Measurements from ENCODE around the gene PDGFD.

The PDGFD gene

DNA sequence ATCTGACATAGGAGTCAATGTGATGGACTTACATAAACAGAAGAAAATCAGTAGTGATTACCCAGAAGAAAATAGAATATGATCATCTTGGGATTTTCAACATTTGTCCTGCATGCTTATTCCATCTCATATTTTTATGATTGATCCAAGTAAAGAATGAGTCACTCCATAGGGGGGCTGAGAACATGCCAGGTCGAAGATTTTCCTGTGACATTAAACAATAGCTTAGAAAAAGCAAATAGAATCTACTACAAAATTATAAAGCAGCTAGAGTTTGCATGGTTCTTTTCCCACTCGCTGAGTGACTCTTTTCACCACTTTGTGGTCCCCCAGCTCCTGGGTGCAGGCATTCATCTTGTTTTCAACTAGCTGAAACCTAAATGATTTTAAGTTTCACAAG, 71.2 kb downstream of the PDGFD start:
- no peak for DNase-seq

DNA sequence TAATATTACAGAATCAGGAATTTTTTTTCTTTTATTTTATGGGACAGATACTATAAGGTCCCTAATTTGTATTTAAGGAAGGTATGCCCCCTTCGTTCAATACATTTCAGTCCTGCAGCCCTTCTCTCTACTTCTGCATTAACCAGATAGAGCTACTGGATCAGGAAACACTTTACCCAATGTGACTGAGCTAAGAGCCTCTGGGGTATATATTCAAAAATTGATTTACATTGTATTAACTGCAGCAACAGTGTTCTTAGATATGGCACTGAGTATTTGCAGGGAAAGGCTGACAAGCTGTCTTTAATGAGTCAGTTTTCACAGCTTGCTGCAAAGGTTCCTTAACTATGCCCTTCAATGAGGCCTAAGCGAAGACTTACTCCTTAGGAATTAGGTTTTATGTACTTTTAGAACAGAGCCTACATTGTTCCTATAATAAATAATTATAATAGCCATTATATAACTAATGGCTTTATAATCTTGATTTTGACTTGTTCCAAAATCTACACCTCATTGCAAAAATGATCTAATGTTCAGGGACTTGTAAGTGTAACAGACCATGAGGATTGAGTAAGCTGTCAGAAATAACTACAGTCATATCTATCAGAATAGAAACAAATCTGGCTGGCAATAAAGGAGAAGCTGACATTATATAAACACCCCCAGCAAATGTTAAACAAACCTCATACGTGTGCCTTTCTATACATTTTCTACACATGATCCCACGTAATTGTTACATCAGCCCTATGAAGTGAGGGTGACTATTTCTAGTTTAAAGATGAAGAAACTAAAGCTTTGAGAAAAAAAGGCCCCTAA, 72.5 kb downstream of the PDGFD start:
- DNase-seq = no peak

DNA sequence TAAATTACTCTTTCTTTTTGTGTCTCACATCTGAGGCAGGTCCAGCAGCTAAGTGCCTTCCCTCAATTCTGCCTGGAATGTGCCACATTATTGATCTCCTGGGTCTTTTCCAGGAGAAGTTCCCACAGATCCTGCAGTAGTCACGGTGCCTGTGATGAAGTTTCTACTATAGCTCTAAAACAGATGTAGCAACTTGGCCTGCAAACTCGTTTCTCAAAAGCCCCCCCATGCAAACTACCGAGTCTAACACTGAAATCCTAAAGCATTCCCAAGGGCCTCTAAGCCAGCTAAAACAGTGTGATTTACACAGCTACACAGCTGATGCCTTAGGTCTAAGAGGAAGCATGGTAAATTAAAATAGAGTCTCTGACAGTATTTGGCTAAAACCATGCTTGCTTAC, 73.2 kb downstream of the PDGFD start:
- no peak for DNase-seq

- no peak for DNase-seq
Measured at GRCh38 chr11:104089481-104089880, 74.5 kb downstream of the PDGFD start.

DNA sequence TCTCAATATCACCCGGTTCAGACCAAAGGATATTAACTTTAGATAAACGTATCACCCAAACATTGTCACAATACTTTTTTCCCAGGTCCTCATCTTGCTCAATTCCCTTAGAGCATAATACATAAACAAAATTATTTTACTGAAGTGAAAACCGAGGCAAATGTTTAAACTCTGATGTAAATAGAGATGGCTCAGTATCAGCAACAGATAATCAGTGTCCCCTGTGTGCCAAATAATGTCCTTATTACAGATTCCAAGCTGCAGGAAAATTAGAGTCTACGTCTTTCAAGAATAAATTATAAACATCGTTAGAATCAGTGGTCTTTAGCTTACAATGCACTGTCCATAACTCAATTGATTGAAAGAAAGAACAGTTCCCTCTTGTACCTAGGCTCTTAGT, 77.3 kb downstream of the PDGFD start:
- no peak for DNase-seq

DNA sequence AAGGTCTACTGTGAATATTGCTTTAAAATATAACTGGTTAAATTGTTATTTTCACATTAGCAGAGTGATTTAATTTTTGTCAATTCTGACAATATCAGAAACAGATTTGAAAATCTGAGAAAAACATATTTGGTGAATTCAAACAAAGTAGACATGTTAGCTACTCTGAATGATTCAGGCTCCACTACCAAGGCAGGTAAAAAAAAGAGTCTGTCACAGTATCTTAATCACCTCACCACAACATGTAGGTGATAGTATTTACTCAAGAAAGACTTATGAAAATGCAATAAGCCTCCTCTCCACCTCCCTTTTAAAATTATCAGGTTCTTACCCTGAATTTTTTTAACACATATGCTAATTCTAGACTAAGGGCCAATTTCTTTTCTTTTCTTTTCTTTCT, 85.0 kb downstream of the PDGFD start:
- DNase-seq = no peak

- no peak for DNase-seq
Measured at GRCh38 chr11:104078245-104078644, 85.7 kb downstream of the PDGFD start.

DNA sequence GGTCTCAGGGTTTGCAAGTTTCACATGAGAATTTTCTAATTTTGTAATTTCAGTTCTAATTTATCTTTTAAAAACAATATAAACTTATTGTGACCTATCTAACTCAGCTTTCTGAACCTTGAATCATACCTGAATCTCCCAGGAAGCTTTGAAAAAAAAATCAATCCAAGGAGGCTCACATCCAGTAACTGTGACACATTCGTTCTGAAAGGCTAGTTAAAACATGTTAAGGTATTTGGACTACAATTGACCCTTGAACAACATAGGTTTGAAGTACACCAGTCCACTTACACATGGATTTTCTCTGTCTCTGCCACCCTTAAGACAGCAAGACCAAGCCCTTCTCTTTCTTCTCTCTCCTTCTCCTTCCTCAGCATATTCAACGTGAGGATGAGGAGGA, 87.5 kb downstream of the PDGFD start:
- no peak for DNase-seq

DNA sequence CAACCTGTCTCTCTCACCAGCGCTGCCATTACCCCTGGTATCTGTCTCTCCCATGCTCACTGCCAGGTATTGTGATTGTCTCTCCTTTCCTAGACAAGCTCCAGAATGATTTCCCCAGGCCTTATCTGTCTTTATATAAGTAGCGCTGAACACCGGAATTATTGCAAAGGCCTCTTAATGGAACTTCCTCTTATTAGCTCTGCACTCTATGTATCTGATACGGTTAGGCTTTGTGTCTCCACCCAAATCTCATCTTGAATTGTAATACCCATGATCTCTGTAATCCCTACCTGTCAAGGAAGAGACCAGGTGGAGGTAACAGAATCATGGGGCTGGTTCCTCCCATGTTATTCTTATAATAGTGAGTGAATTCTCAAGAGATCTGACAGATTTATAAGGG, 88.2 kb downstream of the PDGFD start:
- no peak for DNase-seq

DNA sequence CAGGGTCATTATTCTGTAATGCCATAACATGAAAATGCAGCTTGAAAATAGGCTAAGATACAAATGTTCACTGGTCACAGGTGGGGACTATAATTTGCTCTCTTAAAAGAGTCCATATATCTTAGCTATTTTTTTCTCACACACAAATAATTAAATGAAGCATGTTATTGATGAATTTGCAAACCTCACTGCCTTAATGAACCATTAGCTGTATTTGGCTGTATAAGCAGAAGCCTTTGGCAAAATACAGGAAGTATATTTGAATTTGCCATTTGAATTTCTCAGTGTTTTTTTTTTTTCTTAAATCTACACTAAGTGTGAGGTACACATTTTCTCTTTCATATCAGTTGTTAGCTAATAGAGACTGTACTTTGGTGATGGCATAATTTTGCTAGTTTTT, 88.9 kb downstream of the PDGFD start:
- no peak for DNase-seq

GRCh38 chr11:104073950-104074705, 89.8 kb downstream of the PDGFD start:
- no peak for DNase-seq

GRCh38 chr11:104067534-104067933, 96.4 kb downstream of the PDGFD start:
- DNase-seq = no peak

DNA sequence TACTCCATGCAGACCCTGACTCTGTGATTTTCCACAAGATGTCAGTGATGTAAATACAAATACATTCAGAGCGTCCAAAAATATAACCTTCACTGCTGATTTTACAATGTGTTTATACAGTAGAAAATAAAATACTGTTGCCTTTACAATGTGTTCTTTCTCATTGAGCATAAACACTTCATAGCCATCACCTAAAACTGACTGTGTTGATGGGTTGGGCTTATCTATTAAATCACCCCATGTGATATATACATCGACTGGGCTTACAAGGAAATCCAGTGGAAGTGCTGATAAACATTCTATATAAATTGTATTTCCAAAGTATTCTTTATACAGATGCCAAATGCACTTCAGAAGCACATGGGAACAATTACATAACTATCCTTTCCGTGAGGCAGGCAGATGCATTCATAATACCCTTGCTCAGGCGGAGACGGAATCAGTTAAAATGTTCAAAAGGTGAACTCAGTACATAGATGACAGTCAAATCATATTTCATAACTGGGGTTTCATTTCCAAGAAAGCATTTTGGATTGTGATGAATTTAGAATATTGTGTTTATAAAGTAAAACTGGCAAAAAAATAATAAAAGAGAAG, 99.8 kb downstream of the PDGFD start:
- no peak for DNase-seq

DNA sequence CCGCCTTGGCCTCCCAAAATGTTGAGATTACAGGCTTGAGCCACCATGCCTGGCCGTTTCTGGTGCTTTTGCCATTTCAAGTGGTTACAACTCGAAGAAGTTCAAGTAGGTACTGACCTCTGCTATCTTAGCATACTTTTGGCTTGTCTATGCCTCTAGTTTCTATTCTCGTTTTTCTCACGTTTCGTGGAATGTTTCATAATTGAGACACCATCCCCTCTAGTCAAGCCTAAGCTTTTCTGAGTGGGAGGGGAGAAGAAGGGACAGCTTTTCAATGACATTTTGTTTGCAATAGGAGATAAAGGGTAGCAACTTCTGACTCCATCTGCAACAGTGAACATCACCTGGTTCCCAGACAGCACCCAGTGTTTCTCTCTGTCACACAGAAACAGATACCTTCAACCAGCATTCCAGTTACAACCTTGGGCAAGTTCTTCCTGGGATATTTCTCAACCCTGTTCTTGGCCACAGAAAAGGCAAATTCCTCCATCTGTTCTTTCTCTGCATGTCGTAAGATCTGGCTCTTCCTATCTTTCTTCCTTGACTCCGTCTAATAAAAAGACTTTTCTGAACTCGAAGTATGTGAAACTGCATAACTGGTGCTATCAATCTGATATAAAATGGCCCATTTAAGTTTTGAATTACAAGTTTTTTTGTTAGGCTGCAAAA, 102.0 kb downstream of the PDGFD start:
- DNase-seq = no peak

DNA sequence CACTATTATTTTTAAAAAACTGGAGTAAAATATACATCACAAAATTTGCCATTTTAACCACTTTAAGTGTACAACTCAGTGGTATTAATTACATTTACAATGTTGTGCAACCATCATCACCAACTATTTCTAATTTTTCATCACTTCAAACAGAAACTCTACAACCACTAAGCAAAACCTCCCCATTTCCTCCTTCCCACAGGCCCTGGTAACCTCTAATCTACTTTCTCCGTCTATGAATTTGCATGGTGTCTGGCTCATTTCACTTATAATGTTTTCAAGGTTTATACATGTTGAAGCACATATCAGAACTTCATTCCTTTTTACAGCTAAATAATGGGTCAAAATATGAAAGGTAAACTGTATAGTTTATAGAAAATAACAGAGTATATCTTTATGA, 103.1 kb downstream of the PDGFD start:
- no peak for DNase-seq

DNA sequence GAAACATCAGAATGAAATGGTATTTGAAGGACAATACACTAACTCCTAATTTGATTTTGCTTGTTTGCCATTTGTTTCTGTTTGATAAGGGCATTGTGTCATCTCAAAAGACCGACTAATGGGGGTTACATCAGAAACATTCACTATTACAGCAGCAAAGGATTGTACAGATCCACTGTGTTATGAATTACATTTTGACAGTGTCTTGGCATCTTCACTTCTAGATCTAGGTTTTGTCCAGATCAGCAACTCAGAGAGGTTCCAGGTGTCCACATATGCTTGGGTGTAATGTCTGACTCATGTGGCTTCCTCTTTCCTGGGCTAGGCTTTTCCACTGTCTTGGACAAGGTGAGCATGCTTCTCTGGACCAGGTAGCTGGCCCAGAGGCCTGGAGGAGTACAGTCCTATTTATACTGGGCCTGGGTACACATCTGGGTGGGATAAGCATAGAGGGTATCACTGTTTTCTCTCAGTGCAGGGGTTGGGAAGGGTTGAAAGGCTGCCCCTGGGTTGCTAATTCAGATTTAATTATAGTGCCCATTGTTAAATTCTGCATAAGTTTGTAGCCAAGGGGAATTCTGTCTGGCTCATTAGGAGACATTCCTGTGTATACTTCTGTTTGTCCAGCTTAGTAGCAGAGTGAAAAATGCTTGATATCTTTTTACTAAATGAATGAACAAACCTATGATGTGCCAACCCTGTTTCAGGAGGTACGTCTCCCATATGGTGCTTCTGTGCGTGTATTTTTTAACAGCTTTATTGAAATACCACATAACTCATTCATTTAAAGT, 103.7 kb downstream of the PDGFD start:
- no peak for DNase-seq

- no peak for DNase-seq
Measured at GRCh38 chr11:104058680-104059079, 105.3 kb downstream of the PDGFD start.

- no peak for DNase-seq
Measured at GRCh38 chr11:104057908-104058307, 106.0 kb downstream of the PDGFD start.

- DNase-seq = no peak
Measured at GRCh38 chr11:104055596-104055995, 108.4 kb downstream of the PDGFD start.

- DNase-seq = no peak
Measured at GRCh38 chr11:104054911-104055529, 108.9 kb downstream of the PDGFD start.

GRCh38 chr11:104053743-104054478, 110.0 kb downstream of the PDGFD start:
- no peak for DNase-seq
